B cell (primary cell): ENCODE measurements around the gene UACA.

Experiments
- EZH2 ChIP-seq: IDR thresholded peaks from 2 replicates; pipeline ENCODE4 v1.6.1; 2012; ENCODE audit warnings: borderline replicate concordance, low read depth, mild to moderate bottlenecking, moderate library complexity, low read length; ENCODE audit not compliant: insufficient read depth, poor library complexity, severe bottlenecking
- TF ChIP-seq, protein P1 (sequence below): fragments of 200-600 bp; IDR thresholded peaks from one replicate; pipeline ENCODE4 v1.8.0; 2022; ENCODE audit warnings: antibody characterized with exemption, mild to moderate bottlenecking

DNA sequence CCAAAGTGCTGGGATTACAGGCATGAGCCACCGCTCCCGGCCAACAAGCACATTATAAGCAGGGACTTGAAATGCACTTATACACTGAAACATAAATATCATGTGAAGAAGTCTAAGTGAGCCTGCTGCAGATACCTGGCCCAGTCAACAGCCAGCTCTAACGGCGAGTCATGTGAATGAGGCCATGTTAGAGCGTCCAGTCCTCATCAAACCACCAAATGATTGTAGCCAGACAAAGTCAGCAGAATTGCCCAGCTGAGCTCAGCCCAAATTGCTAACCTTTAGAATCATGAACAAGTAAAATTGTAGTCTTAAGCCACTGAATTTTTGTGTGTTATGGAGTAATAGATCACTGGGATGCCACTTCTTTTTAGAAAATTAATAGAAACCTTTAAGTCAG is 37.8 kb upstream of the UACA start:
- TF ChIP-seq EZH2 = no peak
- TF ChIP-seq, protein P1, sequence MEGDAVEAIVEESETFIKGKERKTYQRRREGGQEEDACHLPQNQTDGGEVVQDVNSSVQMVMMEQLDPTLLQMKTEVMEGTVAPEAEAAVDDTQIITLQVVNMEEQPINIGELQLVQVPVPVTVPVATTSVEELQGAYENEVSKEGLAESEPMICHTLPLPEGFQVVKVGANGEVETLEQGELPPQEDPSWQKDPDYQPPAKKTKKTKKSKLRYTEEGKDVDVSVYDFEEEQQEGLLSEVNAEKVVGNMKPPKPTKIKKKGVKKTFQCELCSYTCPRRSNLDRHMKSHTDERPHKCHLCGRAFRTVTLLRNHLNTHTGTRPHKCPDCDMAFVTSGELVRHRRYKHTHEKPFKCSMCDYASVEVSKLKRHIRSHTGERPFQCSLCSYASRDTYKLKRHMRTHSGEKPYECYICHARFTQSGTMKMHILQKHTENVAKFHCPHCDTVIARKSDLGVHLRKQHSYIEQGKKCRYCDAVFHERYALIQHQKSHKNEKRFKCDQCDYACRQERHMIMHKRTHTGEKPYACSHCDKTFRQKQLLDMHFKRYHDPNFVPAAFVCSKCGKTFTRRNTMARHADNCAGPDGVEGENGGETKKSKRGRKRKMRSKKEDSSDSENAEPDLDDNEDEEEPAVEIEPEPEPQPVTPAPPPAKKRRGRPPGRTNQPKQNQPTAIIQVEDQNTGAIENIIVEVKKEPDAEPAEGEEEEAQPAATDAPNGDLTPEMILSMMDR = no peak
